Posterior cingulate gyrus (tissue), 11 donors: ENCODE results near the gene CMC1.
"Not testable (repeated sequence)": the region's sequence is repeated elsewhere in the genome, so short reads cannot be mapped to it uniquely, and the experiment has no call there.

ENCODE experiments used
- DNase-seq, 10 donors: peaks; one replicate each; pipeline versions ENCODE4 v3.0.0 to v3.0.0-alpha.2; 2020 to 2021; ENCODE audit warnings: mixed read lengths in 3 of 10
- intact Hi-C: fragments of 100-400 bp; cut with DNase I; formaldehyde crosslinking; loops from one replicate; pipeline ENCODE4 v1.15.1; 2023

CMC1 gene

DNA sequence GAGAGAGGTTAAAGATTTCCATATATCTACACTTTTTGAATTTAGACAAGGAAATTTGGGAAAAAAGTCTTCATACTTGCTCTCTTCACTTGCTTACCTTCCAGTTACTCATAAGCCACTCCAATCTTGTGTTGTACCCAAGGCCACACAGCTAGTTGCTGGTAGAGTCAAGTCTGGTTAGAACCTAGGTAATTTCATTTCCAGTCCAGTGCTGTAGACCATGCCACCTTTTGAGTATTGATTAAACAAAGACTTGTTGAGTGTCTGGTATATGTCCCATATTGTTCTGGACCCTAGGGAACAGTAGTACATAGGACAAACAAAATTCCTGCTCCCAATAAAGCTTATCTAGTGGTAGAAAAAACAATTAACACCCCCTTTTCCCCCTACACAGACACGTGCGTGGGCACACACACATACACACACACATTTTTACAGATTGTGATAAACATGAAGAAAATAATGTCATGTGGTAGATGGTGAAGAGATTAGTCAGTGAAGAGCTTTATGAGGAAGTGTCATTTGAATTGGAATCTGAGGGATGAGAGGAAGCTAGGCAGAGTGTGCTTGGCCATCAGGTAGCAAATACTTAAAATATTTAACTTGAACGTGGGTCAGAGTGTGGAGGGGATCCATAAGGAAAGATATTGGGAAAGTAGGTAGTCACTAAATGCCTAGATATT lies 2.1 kb downstream of the CMC1 start:
- intact Hi-C loops, result loop anchor here (5.0 kb wide), 1 partner anchor 104 kb away; the partner anchor contains the start of genes AZI2 and ZCWPW2
- DNase-seq, result no peak

DNA sequence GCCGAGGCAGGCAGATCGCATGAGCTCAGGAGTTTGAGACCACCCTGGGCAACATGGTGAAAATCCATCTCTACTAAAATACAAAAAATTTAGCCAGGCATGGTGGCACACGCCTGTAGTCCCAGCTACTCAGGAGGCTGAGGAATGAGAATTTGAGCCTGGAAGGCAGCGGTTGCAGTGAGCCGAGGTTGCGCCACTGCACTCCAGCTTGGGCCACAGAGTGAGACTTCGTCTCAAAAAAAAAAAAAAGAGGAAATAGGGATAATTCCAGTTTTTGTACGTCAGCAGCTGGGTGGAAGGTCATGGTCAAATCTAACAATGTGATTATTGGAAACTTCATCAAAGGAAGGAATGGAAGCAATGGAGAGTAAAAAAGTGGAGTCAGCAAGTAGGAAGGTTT lies 3.1 kb downstream of the CMC1 start:
- no peak for DNase-seq
- intact Hi-C loops, result loop anchor here (5.0 kb wide), 1 partner anchor 103 kb away; the partner anchor contains the start of genes AZI2 and ZCWPW2

DNA sequence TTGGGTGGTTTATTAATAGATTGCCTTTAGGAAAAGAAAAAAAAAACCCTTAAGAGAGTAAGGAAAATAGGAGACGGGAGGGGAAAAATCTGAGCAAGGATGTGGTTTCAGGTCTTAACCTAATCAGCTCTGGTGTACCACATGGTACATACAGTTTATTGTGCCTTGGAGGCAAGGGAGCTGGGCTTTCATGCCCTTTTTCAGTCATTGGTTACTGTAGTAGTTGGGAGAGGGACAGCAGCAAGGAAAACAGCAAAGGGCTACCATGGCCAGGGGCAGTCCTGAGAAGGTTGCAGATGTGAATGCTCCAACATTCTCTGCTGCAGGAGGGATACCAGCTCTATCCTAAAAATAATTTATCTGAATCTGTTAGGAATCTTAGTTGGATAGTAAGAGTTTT lies 5.9 kb downstream of the CMC1 start:
- DNase-seq, result no peak
- intact Hi-C loops, result no loop called here

DNA sequence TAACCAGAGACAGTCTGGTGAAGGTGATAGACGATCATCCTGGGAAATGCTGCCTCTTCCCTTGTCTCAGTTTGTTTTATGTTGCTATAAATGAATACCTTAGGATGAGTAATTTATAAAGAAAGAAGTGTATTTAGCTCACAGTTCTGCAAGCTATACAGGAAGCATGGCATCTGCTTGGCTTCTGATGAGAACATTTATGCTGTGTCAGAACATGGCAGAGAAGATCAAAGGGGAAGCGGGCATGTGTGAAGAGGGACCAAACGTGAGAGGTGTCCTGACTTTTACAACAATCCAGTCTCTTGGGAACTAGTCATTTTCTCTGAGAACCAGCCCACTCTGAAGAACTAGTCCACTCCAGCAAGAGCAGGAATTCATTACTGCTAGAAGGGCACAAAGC lies 9.6 kb downstream of the CMC1 start:
- intact Hi-C loops, result no loop called here
- no peak for DNase-seq

DNA sequence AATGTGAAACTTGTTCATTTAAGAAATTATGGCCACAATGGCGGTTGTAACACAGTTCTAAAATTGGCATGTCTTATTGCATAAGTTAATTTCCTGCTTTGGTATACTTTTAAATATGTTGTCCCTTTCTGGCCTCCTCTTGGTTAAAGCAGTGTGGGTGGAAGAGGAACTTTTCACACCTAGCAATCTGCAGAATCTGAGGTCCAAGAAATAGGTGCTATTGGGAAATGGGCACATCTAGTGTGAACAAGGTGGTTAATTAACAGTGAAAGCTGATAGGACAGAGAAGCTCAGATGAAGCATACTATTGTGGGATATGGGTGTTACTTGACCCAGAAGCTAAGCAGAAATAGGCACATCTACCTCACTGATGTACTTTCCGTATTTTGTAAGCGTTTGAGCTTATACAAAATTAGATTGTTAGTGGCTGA lies 10.6 kb downstream of the CMC1 start:
- intact Hi-C loops, result no loop called here
- DNase-seq, result no peak

DNA sequence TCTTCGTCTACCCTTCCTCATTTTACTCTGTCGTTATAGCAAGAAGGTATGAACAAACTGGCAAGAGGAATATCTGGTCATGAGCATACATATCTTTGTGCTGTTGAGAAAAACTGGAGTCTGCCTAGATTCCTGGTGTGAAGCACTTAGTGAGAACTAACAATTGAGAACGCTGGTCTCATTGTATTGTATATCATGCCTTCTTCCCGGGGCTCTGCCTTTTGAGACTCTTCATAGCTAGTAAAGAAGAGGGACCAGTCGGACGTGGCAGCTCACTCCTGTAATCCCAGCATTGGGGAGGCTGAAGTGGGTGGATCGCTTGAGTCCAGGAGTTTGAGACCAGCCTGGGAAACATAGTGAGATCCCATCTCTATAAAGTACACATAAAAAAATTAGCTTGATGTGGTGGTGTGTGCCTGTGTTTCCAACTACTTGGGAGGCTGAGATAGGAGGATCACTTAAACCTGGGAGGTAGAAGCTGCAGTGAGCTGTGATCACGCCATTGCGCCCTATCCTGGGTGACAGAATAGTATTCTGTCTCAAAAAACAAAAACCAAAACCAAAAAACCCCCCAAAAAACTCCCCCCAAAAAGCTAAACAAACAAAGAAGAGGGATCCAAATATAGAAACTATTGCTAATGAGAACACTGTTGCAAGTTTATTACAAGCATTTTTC lies 11.8 kb downstream of the CMC1 start:
- intact Hi-C loops, result no loop called here
- DNase-seq, result no peak

DNA sequence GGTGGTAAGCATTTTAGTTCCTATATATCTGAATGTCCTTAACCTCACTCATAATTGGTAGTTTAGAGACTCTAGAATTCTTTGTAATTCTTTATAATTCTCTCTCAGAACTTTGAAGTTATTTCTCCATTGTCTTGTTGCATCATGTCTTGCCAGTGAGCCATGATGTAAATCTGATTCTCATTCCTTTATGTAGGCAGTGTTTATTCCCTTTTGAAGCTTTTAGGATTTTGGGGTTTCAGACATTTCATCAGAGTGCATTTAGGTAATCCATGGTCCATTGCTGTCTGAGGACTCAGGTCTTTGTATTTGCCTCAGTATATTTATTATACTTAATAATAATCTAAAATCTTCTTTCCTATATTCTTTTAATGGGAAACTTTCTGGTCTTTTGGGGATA lies 20.6 kb downstream of the CMC1 start:
- intact Hi-C loops, result no loop called here
- DNase-seq, result no peak

DNA sequence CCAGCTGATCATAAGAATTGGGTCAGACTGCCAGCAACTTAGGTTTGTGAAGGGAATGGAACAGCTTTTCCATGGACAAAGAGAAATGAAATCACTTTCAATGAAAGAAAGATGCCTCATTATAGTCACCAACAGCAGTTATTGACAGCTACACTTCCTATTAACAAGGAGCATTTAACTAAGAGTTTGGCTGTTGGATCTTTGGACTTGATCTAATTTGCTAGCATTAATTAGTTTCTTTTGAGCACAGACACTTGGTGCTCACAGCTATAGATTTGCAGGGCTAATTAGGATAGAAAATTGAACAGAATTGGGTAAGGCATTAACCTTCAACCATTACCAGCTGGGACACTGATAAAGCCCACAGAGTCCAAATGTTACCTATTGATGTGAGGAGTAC lies 24.2 kb downstream of the CMC1 start:
- no peak for DNase-seq
- intact Hi-C loops, result no loop called here

DNA sequence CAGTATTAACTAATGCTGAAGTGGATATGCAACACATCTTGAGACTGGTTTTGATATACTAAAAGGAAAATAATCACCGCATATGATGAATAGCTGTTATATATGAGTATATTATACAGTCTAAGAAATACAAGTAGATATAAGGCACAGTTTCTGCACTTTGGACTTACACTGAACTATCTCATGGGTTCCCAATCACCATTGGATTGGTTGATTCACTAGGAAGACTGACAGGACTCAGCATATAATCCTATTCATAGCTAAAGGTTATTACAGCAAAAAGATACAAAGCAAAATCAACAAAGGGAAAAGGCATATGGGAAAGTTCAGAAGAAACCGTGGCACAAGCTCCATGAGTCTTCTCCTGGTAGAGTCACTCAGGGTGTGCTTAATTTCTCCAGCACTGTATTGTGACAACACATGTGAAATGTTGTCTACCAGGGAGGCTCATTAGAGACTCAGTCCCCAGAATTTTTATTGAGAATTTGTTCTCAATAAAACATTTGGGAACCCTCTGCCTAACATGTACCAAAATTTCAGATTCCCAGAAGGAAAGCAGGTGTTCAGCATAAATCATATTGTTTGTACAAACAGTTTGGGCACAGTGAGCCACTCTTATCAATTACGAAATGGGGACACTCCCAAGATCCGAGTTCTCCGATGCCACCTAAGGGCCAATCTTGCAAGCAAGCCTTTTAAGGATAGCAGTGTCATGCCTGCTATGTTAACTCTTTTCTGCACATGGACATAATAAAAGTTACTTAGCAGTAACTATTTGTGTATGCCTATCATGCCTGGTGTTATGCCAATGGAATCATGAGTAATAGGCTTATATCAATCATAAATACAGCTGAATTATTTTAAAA lies 26.8 kb downstream of the CMC1 start:
- intact Hi-C loops, result no loop called here

DNA sequence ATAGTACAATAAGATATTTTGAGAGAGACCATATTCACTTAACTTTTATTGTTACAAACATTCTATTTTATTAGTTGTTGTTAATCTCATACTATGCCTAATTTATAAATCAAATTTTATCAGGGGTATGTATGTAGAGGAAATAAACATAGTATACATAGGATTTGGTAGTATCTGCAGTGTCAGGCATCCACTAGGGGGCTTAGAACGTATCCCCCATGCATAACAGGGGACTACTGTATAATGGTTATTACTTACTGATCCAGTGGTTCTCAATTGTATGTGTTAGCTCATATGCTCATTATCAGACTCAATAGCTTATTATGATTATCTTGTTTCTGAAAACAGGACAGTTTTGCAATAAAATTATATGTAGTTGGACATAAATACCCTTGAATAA lies 27.6 kb downstream of the CMC1 start:
- intact Hi-C loops, result no loop called here
- DNase-seq, result no peak

More for the DNA sequence above, 26.8 kb downstream of the CMC1 start:
- peak in 1 of 10 donors; percentile 47 for DNase-seq

DNA sequence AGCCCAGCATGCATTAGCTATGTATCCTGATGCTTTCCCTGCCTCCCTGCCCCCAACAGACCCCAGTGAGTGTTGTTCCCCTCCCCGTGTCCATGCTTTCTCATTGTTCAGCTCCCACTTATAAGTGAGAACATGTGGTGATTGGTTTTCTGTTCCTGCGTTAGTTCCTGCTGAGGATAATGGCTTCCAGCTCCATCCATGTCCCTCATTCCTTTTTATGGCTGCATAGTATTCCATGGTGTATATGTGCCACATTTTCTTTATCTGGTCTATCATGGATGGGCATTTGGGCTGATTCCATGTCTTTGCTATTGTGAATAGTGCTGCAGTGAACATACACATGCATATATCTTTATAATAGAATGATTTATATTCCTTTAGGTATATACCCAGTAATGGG lies 28.5 kb downstream of the CMC1 start:
- intact Hi-C loops, result not testable (repeated sequence)

DNA sequence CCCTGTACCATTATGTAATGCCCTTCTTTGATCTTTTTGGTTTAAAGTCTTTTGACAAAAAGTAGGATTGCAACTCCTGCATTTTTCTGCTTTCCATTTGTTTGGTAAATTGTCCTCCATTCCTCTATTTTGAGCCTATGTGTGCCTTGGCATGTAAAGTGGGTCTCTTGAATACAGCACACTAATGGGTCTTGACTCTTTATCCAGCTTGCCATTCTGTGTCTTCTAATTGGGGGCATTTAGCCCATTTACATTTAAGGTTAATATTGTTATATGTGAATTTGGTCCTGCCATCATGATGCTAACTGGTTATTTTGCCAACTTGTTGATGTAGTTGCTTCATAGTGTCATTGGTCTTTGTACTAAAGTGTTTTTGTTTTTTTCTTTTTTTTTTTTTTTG lies 32.4 kb downstream of the CMC1 start:
- DNase-seq, result no peak
- intact Hi-C loops, result no loop called here

More for the DNA sequence above, 28.5 kb downstream of the CMC1 start:
- not testable (repeated sequence) for DNase-seq

DNA sequence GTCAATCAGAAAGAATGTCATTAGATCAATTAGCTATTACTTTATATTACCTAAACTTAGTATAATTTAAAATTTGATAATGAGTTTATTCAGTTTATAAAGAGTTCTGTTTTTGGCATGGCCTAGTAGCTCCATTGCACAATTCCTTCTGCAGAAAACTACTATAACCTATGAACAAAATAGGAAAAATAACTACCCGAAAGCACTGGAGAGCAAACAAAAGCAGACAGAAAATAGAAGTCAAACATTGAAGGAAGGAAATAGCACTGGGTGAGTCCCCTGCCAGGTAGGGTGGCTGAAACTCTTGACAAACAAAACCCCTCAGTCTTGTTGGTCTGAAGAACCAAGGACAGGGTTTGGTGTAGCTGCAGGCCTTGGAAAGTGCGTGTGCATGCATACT lies 37.5 kb downstream of the CMC1 start:
- intact Hi-C loops, result no loop called here
- no peak for DNase-seq

DNA sequence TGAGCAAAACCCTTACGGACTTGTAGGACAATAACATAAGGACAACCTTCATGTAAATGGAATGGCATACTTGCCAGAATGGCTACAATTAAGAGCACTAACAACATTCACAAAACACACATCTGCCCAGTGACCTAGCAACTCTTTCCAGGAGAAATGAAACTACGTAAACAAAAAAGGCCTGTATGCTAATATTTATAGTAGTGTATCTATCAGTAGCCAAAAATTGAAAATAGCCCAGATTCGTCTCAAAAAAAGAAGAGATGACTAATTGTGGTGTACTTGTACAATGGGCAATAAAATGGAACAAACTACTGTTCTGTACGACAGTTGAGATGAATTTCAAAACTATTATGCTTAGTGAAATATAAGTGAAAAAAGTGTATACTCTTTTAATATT lies 38.4 kb downstream of the CMC1 start:
- intact Hi-C loops, result no loop called here

DNA sequence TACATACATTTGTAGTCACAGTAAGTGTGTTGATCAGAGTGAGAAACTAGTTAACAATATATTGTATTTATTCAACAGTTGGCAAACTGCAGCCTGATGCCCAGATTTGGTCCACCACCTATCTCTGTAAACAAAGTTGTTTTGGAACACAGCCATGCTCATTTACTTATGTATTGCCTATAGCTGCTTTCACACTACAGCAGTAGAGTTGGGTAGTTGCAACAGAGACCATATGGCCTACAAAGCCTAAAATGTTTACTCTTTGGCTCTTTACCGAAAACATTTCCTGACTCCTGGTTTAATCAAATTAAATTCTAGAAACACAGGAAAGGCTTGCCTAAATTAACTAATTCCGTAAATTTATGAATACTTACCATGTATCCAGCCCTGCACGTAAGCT lies 39.4 kb downstream of the CMC1 start:
- DNase-seq, result no peak
- intact Hi-C loops, result no loop called here

More for the DNA sequence above, 38.4 kb downstream of the CMC1 start:
- no peak for DNase-seq

DNA sequence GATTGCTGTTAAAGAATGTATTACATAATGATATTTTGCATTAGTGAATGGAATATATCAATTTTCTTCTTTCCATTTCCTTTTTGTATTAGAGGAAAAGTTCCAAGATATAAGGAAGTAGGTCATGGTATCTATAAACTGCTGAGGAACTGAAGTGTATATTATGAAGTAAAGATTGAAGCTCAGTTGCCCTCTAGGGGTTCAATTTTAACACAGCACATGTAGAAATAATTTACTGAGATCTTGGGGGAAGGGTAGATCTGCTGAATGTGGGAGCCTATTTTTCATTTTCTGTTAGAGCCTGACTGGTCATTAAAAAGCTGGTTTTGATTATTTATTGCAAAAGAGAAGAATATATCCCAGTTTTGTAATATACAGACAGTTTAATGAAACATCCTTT lies 45.2 kb downstream of the CMC1 start:
- intact Hi-C loops, result loop anchor here (1.0 kb wide), 1 partner anchor 574 kb away; no protein-coding TSS in a partner anchor
- DNase-seq, result no peak

DNA sequence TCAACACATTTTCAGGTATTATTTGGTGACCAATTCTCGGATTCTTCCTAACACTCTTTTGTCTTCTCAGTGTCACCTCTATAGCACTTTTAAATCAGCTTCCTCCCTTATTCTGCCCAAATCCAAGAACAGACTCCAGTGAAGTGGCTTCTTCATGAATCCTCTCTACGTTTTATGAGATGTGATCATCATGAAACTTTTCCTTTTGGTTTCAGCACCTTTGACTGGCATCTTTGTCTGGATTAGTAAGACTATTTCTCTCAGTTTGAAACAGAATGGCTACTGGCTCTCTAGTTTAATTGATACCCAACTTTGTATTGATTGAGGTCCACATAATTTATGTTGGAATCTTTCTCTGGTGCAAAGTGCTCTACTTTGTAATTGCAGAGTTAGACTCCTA lies 45.6 kb downstream of the CMC1 start:
- intact Hi-C loops, result no loop called here

DNA sequence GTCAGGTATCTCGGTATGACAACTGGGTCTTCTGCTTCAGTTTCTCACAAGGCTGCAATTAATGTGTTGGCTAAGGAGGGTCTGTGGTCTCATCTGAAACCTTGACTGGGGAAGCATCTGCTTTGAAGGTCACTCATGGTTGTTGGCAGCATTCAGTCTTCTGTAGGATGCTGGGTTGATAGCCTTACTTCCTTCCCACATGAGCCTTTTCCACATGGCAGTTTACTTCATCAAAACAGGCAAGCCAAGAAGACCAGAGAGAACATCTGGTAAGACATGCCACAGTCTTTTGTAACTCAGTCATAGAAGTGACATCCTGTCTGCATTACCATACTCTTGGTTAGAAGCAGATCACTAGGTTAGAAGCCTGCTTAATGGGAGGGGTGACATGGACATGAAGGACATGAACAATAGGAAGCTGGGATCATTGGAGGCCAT lies 49.5 kb downstream of the CMC1 start:
- intact Hi-C loops, result no loop called here
- DNase-seq, result no peak

More for the DNA sequence above, 45.6 kb downstream of the CMC1 start:
- DNase-seq, result no peak

DNA sequence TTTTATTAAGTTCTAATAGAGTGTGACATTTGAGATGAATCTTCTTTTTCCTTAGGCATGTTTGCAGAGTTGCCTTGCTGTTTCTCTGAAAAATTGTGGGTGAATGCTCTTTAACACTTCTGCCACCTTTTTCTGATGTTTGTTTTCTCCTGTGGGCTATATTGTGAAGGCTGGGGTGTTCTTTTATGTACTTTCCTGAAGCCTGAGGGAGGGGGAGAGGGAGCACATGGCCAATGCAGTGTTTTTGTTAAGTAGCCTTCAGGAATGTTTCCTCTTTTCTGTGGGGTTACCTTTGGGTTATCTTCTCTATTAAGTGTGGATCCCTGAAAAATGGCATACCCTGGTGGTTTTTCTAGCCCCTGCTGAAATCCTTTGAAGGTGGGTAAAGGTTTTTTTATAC lies 50.2 kb downstream of the CMC1 start:
- intact Hi-C loops, result no loop called here
- DNase-seq, result no peak

DNA sequence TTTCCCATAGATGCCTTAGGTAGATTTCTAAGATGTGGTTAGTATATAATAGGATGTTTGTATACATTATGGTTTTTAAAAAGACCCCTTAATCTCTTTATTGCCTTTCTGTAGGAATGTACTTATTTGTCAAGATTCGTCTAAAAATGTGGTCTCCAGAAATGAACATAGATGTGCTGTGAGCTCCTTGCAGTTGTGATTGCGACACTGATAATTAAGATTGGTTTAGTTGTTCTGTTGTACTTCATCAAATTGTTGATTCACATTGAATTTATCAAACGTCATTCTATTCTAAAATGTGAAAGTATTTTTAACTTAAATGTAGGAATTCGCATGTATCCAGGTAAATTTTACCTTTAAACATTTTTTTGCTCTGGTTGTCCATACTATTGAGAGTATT lies 51.2 kb downstream of the CMC1 start:
- intact Hi-C loops, result no loop called here
- DNase-seq, result no peak
